CD4-positive, alpha-beta T cell treated with Interleukin-1 beta for 1 hour (primary cell): ENCODE data around the gene PPP1R26.
"Not testable (repeated sequence)": the region's sequence is repeated elsewhere in the genome, so short reads cannot be mapped to it uniquely, and the experiment has no call there.

Experiments
- DNase-seq, 2 donors: peaks; one replicate each; pipeline ENCODE4 v3.0.0-alpha.2; 2020 to 2022

PPP1R26 gene, protein sequence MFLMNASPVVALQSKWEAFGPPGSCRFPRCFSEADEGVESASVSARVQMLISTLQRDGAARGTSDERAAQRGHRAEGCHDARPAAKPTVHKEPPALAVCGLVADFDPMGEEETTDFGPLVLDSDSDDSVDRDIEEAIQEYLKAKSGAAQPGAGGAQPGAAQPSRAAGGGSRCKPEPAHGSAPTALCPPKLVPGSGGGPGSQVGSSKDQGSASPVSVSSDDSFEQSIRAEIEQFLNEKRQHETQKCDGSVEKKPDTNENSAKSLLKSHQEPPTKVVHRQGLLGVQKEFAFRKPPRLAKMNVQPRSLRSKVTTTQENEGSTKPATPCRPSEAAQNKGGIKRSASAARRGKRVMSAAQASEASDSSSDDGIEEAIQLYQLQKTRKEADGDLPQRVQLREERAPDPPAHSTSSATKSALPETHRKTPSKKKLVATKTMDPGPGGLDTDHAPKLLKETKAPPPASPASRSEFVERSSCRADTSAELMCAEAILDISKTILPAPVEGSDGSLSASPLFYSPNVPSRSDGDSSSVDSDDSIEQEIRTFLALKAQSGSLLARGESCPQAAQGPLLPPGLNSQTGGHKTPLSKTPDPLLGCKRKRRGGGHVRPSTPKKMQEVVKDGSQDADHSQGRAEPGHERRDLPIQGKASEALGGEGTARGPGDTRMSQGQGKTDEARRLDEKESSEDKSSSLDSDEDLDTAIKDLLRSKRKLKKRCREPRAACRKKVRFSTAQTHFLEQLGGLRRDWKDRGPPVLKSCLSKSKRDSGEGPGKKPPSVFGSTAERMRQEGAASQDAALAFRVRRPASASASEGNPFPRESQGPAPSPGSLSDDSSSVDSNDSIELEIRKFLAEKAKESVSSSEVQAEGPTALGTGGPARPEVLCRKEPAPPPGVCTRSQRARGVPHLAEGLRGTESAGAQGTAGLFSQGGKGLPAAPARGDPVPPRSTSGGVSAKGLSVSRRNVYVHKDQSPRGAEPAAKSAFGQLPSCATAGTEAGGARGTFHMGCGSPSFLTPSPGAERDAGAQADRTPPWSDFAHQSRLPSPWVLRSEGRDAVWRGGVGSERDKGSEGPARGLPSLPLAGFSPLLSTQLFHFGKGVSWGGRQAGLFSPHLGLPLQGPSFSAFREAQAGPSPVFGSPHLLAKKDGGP (N-terminal part only)

DNA sequence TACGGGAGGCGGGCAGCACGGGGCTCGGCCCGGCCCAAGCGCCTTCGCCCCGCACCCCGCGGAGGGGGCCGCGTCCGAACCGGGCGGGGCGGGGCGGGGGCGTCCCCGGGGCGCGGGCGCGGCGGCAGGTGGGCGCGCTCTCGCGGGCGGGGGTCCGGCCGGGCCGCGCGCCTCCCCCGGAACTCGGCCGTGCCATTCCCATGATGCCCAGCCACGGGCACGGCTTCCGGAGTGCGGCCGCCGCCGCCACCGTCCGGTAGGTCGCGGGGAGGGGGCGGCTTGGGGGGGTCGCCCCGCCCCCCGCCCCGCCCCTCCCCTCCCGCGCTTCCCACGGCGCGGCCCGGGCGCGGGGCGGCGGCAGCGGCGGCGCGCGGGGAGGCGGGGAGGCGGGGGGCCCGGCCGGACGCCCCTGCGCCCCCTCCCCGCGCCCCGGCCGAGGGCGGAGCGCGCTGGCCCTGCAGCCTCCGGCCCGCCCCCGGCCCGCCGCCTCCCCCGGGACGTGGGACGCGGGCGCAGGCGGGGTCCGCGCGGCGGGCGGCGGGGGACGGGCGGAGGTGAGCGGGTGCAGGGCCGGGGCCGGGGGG, at the start of gene PPP1R26:
TSS of gene PPP1R26 (plus strand) at position 314 of the 584 bp plus-strand sequence. CDS start 4,729 bp downstream, outside the sequence.
- no peak for DNase-seq

DNA sequence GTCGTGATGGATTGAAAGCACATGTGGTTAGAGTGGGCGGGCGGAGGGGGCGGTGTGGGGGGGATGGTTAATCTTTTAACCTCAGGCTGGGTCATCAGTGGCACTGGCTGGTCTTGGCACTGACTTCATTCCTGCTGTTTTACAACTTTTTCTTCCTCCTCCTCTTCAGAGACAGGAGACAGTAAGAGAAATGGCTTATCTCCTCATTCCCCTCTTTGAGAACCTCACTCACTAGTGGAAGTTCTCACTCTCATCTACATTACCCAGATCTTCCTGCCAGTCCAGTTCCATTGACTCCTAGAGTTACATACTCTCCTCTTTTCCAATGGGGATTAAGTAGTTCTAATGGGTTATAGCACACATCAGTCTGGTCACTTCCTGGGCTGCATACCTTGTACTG, 42.3 kb upstream of the PPP1R26 start:
- no peak for DNase-seq

DNA sequence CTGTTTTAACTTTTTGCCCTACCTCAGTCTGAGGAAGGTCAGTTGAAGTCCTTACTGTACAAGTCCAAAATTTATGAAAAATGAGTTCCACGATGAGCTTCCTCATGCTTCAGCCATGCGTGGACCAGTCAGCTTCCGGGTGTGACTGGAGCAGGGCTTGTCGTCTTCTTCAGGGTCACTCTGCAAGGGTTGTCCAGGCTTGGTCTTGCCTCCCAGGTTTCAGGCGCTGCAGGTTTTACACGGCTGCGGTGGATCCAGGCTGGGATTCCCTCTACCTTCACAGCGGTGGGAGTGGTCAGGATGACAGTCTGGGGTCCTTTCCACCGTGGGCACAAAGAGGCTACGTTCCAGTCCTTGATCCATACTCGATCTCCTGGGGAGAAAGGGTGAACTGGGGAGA, 41.9 kb upstream of the PPP1R26 start:
- DNase-seq = not testable (repeated sequence)

DNA sequence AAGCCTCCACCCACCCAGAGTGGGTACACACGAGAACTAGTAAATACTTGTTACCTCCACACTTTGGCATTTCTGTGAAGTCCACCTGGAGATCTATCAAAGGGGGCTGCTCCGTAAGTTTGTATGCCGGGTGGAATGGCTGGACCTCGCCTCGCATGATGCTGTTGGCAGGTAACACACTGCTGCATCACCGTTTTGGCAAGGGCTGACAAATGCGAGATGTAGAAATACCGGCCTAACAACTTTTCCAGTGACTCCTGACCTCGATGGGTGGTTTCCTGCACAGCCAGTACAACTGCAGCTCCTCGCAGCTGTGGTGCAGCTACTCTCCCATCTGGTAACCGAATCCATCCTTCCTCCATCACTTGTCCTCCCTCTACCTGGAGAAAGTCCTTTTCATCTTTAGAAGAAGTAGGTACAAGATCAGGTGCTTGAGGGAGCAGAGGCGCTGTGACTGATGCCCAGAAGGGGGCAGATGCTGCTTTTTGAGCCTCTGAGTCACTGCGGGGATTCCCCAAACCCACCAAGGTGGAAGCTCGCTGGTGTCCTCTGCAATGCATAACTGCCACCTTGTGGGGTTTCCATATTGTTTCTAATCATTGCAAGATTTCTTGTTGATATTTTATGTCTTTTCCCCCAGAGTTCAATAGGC, 40.9 kb upstream of the PPP1R26 start:
- peak in 1 of 2 donors; percentile 7 for DNase-seq

DNA sequence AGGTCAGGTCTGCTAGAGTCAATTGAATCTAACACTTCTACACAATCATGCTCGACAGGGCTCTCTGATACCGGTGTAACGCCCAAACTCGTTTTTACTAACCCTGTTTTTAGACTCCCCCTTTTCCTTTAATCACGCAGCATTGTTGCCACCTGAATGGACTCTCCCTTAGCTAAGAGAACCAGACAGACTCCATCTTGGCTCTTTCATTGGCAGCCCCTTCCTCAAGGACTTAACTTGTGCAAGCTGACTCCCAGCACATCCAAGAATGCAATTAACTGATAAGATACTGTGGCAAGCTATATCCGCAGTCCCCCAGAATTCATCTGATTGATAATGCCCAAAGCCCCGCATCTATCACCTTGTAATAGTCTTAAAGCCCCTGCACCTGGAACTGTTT, 40.1 kb upstream of the PPP1R26 start:
- DNase-seq = not testable (repeated sequence)

DNA sequence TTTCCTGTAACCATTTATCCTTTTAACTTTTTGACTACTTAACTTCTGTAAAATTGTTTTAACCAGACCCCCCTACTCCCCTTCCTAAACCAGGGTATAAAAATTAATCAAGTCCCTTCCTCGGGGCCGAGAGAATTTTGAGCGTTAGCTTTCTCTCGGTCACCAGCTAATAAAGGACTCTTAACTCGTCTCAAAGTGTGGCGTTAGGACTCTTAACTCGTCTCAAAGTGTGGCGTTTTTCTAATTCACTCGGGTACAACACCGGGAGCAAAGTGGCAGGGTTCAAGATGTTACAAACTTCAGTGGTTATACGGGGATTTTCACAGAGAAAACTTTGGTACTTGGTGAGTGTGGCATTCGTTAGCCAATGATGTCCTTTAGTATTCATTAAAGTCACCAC, 39.7 kb upstream of the PPP1R26 start:
- no peak for DNase-seq

DNA sequence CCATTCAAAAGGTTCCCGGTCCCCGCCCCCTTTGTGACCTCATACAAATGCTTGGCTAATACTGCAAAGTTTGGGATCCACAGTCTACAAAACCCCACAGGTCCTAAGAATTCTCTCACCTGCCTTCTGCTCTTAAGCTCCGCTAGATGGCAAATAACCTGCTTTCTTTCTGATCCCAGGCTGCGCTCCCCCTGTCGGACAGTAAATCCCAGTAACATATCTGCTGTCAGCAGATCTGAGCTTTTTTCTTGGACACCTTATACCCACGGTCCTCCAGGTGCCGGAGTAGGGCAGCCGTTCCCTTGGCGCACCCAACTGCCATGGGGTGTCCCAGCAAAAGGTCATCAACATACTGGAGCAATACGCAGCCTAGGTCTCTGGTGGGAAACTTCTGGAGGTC, 39.0 kb upstream of the PPP1R26 start:
- no peak for DNase-seq

DNA sequence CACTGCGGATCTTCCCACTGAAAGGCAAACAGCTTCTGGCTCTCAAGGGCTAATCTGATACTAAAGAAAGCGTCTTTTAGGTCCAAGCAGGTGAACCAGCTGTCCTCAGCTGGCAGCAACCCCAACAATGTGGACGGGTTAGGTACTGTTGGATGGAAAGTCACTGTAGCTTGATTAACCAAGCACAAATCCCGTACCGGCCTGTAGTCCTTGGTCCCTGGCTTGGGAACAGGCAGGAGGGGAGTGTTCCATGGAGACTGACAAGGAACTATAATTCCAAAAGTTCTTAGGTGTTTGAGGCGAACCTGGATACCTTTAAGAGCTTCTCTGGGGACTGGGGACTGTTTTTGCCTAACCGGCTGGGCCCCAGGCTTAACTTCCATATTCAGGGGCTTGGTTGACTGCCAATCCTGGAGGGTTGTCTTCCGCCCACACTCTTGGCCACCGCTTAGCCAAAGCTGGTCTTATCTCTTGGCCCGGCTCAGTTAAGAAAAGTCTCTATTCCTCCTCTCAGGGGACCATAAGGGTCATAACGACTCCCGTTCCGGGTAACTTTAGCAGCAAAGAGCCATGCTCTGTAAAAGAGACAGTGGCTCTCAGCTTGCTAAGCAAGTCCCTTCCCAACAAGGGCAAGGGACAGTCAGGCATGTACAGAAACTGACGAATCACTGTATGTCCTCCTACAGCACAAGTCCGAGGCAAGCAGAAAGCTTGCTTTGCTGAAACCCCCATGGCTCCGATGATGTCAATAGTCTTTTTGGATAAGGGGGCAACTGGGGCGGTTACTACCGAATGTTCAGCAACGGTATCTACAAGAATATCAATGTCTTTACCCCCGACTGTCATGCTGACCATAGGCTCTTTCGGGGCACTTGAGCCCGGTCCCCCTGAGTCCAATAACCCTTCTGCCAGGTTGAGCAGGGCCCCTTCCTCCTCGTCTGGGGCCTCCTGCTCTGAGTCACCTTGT, 38.2 kb upstream of the PPP1R26 start:
- DNase-seq = not testable (repeated sequence)

DNA sequence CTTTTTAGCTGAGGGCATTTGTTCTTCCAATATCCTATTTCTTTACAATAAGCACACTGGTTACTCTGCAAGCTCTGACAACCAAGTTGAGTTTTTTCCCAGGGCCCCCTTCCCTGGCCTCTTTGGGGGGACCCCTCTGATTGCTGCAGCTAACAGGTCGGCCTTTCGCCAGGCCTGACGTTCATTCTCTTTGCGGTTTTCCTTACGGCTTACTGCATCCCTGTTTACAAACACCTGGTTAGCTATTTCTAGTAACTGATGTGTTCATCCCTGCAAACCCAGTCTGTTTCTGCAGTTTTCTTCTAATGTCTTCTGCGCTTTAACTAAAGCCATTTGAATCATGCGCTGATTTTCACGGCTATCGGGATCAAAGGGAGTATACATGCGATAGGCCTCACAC, 37.5 kb upstream of the PPP1R26 start:
- no peak for DNase-seq

DNA sequence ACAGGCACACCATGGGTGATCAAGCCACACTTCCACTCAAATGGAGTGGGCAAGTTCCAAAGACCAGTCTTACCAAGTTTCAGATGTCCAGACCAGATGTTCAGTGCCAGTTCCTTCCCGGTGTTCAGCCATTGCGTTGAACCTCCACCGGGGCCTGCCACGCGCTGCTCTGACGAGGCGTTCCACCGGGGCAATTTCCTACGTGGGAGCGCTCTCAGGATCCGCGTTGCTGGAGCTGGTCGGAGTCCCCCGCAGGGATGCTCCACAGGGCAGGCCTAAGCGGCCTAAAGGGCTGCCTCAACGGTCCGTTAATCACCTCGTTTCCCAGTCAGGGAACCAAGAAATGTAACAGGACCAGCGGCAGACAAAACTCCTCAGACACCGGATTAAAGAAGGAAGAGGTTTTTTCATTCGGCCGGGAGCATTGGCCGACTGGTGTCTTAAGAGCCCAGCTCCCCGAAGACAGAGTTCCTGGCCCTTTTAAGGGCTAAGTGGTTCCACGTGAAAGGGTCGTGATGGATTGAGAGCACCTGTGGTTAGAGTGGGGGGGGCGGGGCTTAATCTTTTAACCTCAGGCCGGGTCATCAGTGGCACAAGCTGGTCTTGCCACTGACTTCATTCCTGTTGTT, 35.7 kb upstream of the PPP1R26 start:
- DNase-seq = no peak

DNA sequence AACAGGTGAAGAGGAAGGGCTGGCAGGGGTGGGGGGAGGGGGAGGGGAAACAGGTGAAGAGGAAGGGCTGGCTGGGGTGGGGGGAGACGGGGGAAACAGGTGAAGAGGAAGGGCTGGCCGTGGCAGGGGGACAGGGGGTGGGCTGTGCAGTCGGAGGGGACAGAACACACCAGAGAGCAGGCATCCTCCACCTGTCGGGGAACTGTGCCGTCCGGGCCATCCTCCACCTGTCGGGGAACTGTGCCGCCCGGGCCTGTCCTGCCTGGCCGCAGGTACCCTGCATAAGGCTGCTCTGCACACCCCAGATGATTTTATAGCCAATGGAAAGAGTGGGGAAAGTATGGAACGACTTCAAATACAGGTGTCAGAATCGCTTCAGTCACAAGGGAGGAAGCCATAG, 32.5 kb upstream of the PPP1R26 start:
- DNase-seq = no peak

DNA sequence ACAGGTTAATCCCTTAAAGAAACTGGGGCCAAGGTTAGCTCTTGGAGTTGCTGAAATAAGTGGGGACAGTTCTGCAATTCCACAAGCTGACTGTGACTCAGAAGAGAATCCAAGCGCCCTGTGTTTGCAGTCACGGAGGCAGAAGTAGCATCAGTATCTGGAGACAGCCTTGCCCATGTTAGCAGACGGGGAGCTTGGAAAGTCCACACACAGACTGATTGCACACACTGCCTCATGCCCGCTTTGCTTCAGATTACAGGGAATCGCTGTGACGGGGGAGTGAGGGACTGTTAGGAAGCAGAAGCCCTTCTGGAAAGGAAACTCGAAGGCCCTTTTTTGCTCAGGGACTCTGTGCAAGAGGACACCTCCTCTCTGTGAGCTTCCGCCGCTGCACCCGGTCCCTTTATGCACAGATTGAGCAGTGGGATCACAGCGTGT, 30.9 kb upstream of the PPP1R26 start:
- DNase-seq = no peak

DNA sequence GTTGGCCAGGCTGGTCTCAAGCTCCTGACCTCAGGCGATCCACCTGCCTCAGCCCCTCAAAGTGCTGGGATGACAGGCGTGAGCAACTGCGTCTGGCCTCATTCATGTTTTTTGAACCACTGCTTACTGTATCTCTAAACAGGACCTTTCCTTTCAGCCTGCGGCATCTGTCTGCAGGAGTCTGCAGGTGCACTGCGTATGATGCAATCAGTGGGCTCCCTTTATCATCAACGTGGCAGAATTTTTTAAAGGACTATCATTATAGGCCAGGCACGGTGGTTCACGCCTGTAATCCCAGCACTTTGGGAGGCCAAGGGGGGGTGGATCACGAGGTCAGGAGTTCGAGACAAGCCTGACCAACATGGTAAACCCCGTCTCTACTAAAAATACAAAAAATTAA, 30.1 kb upstream of the PPP1R26 start:
- DNase-seq = not testable (repeated sequence)

DNA sequence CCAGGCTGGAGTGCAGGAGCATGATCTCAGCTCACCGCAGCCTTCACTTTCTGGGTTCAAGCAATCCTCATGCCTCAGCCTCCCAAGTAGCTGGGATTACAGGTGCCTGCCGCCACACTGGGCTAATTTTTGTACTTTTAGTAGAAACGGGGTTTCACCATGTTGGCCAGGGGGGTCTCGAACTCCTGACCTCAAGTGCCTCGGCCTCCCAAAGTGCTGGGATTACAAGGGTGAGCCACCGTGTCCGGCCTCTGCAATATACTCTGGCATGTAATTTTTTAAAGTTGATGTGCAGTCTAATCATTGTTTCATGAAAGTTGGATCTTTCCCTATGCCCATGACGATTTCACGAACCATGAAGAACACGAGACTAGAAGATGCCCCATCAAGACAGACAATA, 28.6 kb upstream of the PPP1R26 start:
- DNase-seq = no peak

DNA sequence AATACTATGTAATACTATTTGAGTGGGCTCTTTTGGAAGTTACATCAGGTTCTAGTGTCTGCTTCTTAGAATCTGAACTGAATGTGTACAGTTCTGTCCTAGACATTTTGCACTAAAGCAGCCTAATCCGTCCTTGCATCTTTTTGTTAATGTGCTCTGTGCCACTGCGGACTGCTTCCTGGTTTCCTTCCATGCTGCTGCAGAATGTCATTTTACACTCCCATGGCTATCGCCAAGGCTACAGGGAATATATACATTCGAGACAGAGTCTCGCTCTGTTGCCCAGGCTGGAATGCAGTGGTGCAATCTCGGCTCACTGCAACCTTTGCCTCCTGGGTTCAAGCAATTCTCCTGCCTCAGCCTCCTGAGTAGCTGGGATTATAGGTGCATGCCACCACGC, 27.7 kb upstream of the PPP1R26 start:
- DNase-seq = not testable (repeated sequence)

DNA sequence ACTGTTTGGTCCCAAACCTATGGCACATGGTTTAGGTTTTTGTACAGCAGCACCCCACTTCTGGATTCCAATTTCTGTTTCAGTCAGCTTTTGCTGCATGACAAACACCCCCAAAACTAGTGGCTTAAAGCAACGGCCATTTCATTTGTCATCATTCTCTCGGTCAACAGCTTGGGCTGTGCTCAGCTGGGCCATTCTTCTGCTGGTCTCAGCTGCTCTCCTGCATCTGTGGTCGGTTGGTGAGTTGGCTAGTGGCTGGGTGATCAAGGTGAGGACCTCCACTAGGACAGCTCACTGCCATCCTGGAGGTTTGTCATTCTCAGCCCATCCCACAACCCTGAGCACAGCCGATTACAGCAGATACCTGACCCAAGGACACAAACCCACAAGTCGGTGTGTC, 24.8 kb upstream of the PPP1R26 start:
- DNase-seq = no peak

DNA sequence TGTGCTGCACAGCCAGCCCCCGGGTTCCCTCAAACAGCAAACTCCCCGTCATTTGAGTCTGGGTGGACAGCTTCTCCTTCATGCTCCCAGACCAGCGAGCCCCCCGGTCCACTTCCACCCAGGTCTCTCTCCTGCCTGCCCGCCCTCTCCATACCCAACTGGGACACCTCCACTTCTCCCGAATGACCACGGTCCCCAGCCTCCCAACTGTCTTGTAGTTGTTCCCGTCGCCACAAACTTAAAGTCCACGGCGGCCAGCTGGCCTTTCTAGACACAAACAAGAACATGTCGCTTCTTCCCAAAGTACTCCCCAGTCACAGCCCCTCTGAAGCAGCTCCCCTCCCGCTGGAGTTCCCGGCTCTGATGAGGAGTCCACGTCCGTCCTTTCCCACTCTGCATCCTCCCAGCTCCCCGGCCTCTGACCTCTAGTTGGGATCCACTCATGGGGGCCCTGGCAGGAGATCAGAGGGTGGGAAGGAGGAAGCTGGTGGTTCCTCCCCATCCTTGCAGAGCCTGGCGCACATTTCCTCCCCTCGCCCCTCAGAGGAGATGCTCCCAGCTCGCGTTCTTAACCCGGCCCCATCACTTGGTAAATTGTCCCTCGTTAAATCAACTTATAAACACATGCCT, 24.1 kb upstream of the PPP1R26 start:
- no peak for DNase-seq

DNA sequence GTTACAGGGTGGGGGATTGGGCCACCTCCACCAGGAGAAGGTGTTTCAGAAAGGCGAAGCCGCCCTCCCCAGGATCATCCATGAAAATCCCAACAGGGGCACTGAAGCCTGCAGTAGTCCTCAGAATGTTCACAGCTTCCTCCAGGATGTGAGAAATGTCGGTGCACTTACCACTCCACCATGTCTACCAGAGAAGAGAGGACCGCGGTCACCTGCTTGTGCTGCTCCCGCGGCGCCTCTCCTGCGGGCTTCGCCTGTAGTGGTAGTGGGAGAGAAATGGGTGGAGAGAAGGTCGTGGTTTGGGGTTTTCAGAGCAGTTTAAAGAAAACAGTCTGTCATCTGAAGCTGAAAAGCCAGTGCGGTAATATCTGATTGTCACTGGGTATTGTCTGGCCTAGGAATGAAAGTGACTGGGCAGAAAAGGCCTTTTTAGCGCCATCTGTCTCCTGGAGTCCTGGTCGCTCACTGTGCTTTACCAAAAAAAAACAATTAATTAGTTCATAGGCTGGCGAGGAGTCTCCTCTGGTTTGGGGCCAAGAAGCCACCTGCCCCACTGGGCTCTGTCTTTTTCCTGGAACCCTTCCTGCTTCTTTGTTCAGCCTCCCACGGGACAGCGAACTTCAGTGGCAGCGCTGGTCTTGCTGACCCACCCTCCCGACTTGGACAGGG, 23.0 kb upstream of the PPP1R26 start:
- DNase-seq = no peak

DNA sequence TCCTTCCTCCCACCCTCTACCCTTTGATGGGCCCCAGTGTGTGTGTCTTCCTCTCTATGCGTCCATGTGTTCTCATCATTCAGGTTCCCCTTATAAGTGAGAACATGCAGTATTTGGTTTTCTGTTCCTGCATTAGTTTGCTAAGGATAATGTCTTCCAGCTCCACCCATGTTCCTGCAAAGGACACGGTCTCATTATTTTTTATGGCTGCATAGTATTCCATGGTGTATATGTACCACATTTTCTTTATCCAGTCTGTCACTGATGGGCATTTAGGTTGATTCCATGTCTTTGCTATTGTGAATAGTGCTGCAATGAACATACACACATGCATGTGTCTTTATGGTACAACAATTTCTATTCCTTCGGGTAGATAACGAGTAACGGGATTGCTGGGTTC, 21.1 kb upstream of the PPP1R26 start:
- DNase-seq = not testable (repeated sequence)

DNA sequence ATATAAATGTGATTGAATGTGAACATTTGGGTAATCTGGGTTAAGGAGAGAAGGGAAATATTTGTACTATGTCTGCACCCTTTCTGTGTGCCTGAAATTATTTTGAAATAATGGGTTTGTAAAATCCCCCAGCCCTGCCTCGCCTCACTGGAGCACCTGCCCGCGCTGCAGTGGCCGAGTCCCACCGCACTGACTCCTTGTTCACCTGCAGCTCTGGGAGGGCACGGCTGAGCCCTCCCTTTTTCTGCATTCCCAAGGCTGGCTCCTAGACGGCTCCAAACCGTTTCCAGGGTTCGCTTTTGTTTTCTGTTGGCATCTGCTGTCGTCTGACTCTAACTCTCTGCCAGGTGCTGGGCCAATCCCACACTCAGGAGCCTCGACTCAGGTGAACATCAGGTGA, 17.6 kb upstream of the PPP1R26 start:
- no peak for DNase-seq
